Right renal pelvis (tissue), 4 donors: ENCODE measurements around the gene CCDC158. TPM values are rescaled to one million over a fixed set of nuclear protein-coding genes. Genes with fewer than 3 reads are reported as not detected.

Experiments used
- polyA plus RNA-seq, 4 donors: library from polyadenylated mRNA; unstranded; fragments of 120-200 nt; gene quantifications; one replicate each; pipeline ENCODE4 v1.2.1, GENCODE V29; 2013; ENCODE audit not compliant: insufficient read length in 4 of 4

The CCDC158 gene
- polyA plus RNA-seq, 4 donors, result 0.55 to 1.0 (median 0.77) TPM

Other genes with a start within 250 kb of the CCDC158 start
- 100 to 1,000 TPM; 169 to 231 (median 203) TPM for gene SCARB2, start 207.3 kb downstream of the CCDC158 start, polyA plus RNA-seq
- 1 to 10 TPM; 6.1 to 9.6 (median 8.2) TPM for gene FAM47E, start 169.4 kb downstream of the CCDC158 start, polyA plus RNA-seq
- 1 to 10 TPM; 1.2 to 2.1 (median 1.8) TPM for gene STBD1, start 114.4 kb downstream of the CCDC158 start, polyA plus RNA-seq
- gene SHROOM3, start 14.1 kb upstream of the CCDC158 start, polyA plus RNA-seq, result 10 to 100 TPM; 33.3 to 39.2 (median 37.6) TPM